Fibroblast of mammary gland (primary cell): ENCODE data around the gene COX19.

ENCODE experiments used
- DNase-seq: peaks from one replicate; pipeline ENCODE4 v3.0.0-alpha.2; 2010; ENCODE audit warnings: low read depth
- H3K4me3 ChIP-seq: 2 replicates; pipeline ENCODE4 v1.5.1; 2011; ENCODE audit warnings: low read depth, mild to moderate bottlenecking, low read length, moderate library complexity; ENCODE audit not compliant: control insufficient read depth
- CTCF ChIP-seq: conservative IDR thresholded peaks from 2 replicates; pipeline ENCODE4 v1.5.1; 2011; ENCODE audit warnings: low read depth, low read length, inconsistent platforms; ENCODE audit not compliant: control insufficient read depth, insufficient read depth

COX19 gene

GRCh38 chr7:1015196-1016121 is 40.1 kb upstream of the COX19 start:
- TF ChIP-seq CTCF, result no peak
- H3K4me3 ChIP-seq, result no peak overlapping the region
- no peak for DNase-seq

GRCh38 chr7:1014681-1015080 is 39.3 kb upstream of the COX19 start:
- no peak overlapping the region for H3K4me3 ChIP-seq
- DNase-seq, result no peak
- TF ChIP-seq CTCF, result no peak

GRCh38 chr7:1013581-1013980 is 38.2 kb upstream of the COX19 start:
- no peak for DNase-seq
- no peak for TF ChIP-seq CTCF
- no peak overlapping the region for H3K4me3 ChIP-seq

GRCh38 chr7:1012716-1013095 is 37.4 kb upstream of the COX19 start:
- TF ChIP-seq CTCF, result no peak
- no peak overlapping the region for H3K4me3 ChIP-seq
- DNase-seq, result no peak

- DNase-seq, result no peak
- H3K4me3 ChIP-seq, result no peak overlapping the region
- no peak for TF ChIP-seq CTCF
Observed at GRCh38 chr7:1012004-1012715, 36.8 kb upstream of the COX19 start.

- no peak for TF ChIP-seq CTCF
- DNase-seq, result no peak
- H3K4me3 ChIP-seq, result no peak overlapping the region
Observed at GRCh38 chr7:1011297-1012003, 36.1 kb upstream of the COX19 start.
